ENCODE measurements around the gene SPIRE1.
"Not testable (repeated sequence)": the region's sequence is repeated elsewhere in the genome, so short reads cannot be mapped to it uniquely, and the experiment has no call there.

The SPIRE1 gene

DNA sequence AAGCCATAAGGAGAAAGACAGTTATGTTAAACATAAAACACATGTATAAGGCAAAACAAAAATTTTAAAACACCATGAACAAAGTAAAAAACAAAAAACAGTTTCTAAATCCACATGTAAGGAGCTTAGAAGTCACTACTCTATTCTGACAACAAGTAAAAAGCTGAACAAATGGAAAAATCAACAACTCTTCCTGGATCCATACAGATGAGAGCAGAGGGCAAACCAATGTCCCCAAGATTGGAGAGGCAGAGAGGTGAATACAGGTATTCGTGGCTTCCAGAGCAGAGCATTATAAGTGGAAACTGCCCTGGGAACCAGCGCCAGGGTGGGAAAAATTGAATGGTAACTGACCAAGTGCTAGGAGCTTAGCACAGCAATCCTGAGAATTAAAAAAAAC is 93.5 kb downstream of the SPIRE1 start:
- Mint-ChIP-seq H3K9me3 (ENCODE audit: low read depth) (peaks cover 4% of the 10 kb centered on the region), H3K27ac (no peak overlapping the region), H3K36me3 (no peaks in the 10 kb centered on the region), H3K4me3 (no peak overlapping the region), H3K4me1 (ENCODE audit: low read depth) (no peaks in the 10 kb centered on the region), H3K27me3 (no peaks in the 10 kb centered on the region)

DNA sequence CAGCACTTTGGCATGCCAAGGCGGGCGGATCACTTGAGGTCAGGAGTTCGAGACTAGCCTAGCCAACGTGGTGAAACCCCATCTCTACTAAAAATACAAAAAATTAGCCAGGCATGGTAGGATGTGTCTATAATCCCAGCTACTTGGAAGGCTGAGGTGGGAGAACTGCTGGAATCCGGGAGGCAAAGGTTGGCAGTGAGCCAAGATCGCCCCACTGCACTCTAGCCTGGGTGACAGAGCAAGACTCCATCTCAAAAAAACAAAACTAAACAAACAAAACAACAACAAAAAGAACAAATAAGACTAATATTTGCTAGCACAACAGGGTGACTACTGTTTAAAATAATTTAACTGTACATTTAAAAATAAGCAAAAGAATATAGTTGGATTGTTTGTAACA is 97.3 kb downstream of the SPIRE1 start:
- H3K4me3 Mint-ChIP-seq; H3K9me3 Mint-ChIP-seq (ENCODE audit: low read depth); H3K27ac Mint-ChIP-seq; H3K27me3 Mint-ChIP-seq; H3K36me3 Mint-ChIP-seq; H3K4me1 Mint-ChIP-seq (ENCODE audit: low read depth): not testable (repeated sequence)

DNA sequence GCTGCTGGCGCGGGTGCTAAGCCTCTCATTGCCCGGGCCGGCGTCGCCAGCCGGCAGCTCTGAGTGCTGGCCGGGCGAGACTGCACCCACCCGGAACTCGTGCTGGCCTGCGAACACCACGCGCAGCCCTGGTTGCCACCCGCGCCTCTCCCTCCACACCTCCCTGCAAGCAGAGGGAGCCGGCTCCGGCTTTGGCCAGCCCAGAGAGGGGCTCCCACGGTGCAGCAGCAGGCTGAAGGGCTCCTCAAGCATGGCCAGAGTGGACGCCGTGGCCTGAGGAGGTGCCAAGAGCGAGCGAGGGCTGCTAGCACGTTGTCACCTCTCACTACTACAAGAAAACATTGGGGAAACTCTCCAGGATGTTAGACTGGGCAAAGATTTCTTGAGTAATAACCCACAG is 98.6 kb downstream of the SPIRE1 start:
- H3K36me3 Mint-ChIP-seq = peaks cover 5% of the 10 kb centered on the region
- no peak overlapping the region for H3K27ac Mint-ChIP-seq
- peaks cover 15% of the 10 kb centered on the region for H3K9me3 Mint-ChIP-seq (ENCODE audit: low read depth)
- no peaks in the 10 kb centered on the region for H3K4me1 Mint-ChIP-seq (ENCODE audit: low read depth)
- no peak overlapping the region for H3K4me3 Mint-ChIP-seq
- no peaks in the 10 kb centered on the region for H3K27me3 Mint-ChIP-seq

DNA sequence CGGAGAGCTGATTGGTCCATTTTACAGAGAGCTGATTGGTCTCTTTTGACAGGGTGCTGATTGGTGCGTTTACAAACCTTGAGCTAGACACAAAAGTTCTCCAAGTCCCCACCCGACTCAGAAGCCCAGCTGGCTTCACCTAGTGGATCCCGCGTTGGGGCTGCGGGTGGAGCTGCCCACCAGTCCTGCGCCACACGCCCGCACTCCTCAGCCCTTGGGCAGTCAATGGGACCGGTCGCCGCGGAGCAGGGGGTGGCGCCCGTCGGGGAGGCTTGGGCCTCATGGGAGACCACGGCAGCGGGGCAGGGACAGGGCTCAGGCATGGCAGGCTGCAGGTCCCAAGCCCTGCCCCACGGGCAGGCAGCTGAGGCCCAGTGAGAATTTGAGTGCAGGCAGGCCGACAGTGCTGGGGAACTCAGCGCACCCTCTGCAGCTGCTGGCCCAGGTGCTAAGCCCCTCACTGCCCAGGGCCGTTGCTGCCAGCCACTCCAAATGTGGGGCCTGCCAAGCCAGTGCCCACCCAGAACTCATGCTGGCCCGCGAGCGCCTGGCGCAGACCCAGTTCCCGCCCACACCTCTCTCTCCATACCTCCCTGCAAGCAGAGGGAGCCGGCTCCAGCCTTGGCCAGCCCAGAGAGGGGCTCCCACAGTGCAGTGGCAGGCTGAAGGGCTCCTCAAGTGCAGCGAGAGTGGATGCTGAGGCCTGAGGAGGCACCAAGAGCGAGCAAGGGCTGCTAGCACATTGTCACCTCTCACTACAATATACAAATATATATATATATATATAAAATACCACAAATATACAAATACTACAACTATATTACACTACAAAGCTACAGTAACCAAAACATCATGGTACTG is 100.7 kb downstream of the SPIRE1 start:
- peaks cover 17% of the 10 kb centered on the region for H3K9me3 Mint-ChIP-seq (ENCODE audit: low read depth)
- H3K27me3 Mint-ChIP-seq = no peaks in the 10 kb centered on the region
- no peak overlapping the region for H3K27ac Mint-ChIP-seq
- H3K4me1 Mint-ChIP-seq (ENCODE audit: low read depth) = no peaks in the 10 kb centered on the region
- peaks cover 5% of the 10 kb centered on the region for H3K36me3 Mint-ChIP-seq
- H3K4me3 Mint-ChIP-seq = no peak overlapping the region

DNA sequence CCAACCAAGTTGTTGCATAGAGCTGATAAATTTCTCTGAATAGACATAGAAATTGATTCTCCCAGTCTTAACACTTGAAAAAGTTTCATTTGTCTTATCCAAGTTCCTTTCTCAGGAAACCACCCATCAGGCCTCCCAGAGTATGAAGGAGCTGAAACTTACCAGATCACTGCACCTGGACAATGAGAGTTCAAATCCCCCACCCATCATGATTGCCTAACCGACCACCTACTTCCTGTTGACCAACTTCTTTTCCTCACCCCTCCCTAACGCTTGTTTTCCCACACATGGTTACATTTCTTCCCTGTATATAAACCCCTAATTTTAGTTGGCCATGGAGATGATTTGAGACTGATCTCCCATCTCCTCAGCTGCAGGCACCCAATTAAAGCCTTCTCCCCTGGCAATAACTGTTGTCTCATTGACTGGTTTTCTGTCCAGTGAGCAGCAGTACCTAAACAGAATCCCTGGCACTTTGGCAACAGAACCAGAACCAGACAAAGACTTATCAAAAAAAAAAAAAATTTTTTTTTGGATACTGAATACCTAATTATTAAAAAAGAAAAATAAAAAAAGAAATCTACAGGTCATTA is 103.0 kb downstream of the SPIRE1 start:
- H3K4me1 Mint-ChIP-seq (ENCODE audit: low read depth) = no peaks in the 10 kb centered on the region
- H3K9me3 Mint-ChIP-seq (ENCODE audit: low read depth) = peaks cover 13% of the 10 kb centered on the region
- peaks cover 5% of the 10 kb centered on the region for H3K36me3 Mint-ChIP-seq
- no peak overlapping the region for H3K4me3 Mint-ChIP-seq
- H3K27ac Mint-ChIP-seq = no peak overlapping the region
- no peaks in the 10 kb centered on the region for H3K27me3 Mint-ChIP-seq

DNA sequence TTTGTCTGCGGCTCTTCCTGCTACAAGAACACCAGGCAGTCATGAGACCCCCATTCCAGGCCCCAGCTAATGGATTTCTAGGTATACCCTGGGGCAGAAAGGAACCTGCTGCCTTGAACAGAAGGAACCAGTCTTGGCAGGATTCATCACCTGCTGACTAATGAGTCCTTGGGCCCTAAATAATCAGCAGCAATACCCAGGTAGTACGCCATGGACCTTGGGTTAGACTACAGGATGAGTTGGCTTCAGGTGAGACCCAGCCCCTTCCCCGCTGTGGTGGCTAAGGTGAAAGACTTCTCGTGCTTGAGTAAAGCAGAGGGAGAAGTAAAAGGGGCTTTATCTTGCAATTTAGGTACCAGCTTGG is 105.0 kb downstream of the SPIRE1 start:
- peaks cover 13% of the 10 kb centered on the region for H3K9me3 Mint-ChIP-seq (ENCODE audit: low read depth)
- no peaks in the 10 kb centered on the region for H3K27me3 Mint-ChIP-seq
- H3K4me1 Mint-ChIP-seq (ENCODE audit: low read depth) = no peaks in the 10 kb centered on the region
- no peak overlapping the region for H3K27ac Mint-ChIP-seq
- no peak overlapping the region for H3K4me3 Mint-ChIP-seq
- peaks cover 5% of the 10 kb centered on the region for H3K36me3 Mint-ChIP-seq

DNA sequence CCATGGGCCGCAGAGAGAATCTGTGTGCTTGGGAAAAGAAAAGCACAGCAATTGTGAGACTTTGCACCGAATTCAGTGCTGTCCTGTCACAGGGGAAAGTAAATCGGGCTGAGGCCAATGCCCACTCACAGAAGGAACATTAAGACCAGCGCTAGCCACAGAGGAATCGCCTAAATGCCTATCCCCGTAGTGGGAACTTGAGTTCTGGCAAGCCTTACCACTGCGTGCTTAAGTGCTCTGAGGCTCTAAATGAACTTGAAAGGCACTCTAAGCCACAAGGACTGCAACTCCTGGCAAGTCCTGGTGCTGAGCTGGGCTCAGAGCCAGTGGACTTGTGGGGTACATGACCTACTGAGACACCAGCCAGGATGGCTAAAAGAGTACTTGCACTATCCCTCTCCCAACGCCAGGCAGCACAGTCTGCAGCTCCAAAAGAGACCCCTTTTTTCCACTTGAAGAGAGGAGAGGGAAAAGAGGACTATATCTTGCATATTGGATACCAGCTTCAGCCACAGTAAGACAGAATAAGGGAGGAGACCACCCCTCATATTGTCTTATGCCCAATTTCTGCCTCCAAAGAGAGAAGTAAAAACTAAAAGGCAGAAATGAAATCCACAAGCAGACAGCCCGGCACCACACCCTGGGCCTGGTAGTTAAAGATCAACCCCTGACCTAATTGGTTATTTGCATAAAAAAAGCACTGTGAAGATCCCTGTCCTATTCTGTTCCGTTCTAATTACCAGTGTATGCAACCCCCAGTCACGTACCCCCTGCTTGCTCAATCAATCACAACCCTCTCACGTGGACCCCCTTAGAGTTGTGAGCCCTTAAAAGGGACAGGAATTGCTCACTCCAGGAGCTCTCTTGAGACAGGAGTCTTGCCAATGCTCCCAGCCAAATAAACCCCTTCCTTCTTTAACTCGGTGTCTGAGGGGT is 105.7 kb downstream of the SPIRE1 start:
- not testable (repeated sequence) for H3K36me3 Mint-ChIP-seq; H3K27me3 Mint-ChIP-seq; H3K4me3 Mint-ChIP-seq; H3K4me1 Mint-ChIP-seq (ENCODE audit: low read depth); H3K27ac Mint-ChIP-seq
- peaks cover 13% of the 10 kb centered on the region for H3K9me3 Mint-ChIP-seq (ENCODE audit: low read depth)

DNA sequence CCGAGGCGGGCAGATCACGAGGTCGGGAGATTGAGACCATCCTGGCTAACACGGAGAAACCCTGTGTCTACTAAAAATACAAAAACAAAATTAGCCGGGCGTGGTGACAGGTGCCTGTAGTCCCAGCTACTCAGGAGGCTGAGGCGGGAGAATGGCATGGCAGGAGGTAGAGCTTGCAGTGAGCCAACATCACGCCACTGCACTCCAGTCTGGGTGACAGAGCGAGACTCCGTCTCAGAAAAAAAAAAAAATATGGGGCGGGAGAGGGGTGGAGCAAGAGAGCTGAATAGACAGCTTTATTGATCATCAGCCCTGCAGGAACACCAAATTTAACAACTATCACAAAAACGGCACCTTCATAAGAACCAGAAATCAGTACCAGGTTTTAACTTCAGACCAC is 106.4 kb downstream of the SPIRE1 start:
- H3K4me3 Mint-ChIP-seq; H3K4me1 Mint-ChIP-seq (ENCODE audit: low read depth); H3K27ac Mint-ChIP-seq; H3K27me3 Mint-ChIP-seq; H3K36me3 Mint-ChIP-seq: not testable (repeated sequence)
- peaks cover 13% of the 10 kb centered on the region for H3K9me3 Mint-ChIP-seq (ENCODE audit: low read depth)

DNA sequence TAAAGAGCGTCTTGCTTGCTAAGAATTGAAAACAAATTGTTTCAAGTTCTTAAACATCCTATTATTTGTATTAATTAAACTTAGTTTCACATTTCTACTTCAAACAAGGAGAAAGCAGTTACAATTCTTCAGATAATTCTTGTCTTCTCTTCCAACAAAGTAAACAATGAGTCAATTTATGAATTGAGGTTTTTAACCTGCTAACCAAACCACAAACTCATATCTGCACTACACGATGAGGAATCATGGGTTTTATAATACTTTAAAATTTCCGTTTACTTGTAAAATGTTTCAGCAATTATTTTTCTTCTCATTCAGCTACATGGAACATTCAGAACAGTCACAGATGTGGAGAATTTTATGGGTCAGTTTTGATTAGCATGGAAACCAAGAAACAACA is 114.2 kb downstream of the SPIRE1 start:
- H3K27me3 Mint-ChIP-seq = no peaks in the 10 kb centered on the region
- H3K36me3 Mint-ChIP-seq = peaks cover 2% of the 10 kb centered on the region
- H3K9me3 Mint-ChIP-seq (ENCODE audit: low read depth) = peaks cover 17% of the 10 kb centered on the region
- no peak overlapping the region for H3K4me3 Mint-ChIP-seq
- H3K27ac Mint-ChIP-seq = no peak overlapping the region
- peaks cover 3% of the 10 kb centered on the region for H3K4me1 Mint-ChIP-seq (ENCODE audit: low read depth)

DNA sequence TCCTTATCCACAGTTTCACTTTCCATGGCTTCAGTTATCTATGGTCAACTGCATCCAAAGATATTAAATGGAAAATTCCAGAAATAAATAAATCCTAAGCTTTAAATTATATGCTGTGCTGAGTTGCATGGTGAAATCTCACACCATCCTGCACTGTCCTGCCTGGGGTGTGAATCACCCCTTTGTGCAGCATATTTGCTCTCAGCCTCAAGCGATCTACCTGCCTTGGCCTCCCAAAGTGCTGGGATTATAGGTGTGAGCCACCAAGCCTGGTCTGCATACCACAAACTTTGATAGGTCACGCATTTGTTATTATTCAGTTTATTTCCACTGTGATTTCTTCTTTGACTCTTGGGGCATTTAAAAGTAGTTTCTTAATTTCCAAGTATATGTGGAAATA is 117.2 kb downstream of the SPIRE1 start:
- H3K27ac Mint-ChIP-seq = no peak overlapping the region
- peaks cover 3% of the 10 kb centered on the region for H3K4me1 Mint-ChIP-seq (ENCODE audit: low read depth)
- H3K27me3 Mint-ChIP-seq = no peaks in the 10 kb centered on the region
- peaks cover 2% of the 10 kb centered on the region for H3K36me3 Mint-ChIP-seq
- peaks cover 17% of the 10 kb centered on the region for H3K9me3 Mint-ChIP-seq (ENCODE audit: low read depth)
- no peak overlapping the region for H3K4me3 Mint-ChIP-seq

DNA sequence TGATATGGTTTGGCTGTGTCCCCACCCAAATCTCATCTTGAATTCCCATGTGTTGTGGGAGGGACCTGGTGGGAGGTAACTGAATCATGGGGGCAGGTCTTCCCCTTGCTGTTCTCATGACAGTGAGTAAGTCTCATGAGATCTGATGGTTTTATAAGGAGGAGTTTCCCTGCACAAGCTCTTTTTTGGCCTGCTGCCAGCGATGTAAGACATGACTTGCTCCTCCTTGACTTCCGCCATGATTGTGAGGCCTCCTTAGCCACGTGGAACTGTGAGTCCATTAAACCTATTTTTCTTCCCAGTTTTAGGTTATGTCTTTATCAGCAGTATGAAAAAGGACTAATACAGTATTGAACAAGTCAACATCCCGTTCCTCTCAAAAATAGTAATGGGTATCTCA is 118.7 kb downstream of the SPIRE1 start:
- H3K9me3 Mint-ChIP-seq (ENCODE audit: low read depth) = peaks cover 17% of the 10 kb centered on the region
- not testable (repeated sequence) for H3K27ac Mint-ChIP-seq; H3K27me3 Mint-ChIP-seq; H3K4me3 Mint-ChIP-seq; H3K4me1 Mint-ChIP-seq (ENCODE audit: low read depth); H3K36me3 Mint-ChIP-seq

DNA sequence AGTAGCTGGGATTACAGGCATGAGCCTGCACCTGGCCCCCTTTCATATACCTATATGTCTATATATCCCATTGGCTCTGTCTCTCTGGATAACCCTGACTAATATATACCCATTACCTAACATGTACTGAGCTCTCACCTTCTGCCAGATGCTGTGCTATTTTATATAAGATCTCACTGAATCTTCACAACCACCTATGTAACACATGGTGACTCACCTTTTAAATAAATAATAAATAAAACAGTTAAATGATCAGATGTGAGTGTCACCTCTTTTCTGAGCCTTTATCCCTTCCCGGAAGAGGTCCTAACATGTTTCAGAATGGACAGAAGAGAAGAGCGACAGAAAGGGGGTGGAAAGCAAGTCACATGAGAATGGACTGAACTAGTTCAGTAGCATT is 123.1 kb downstream of the SPIRE1 start:
- no peak overlapping the region for H3K27ac Mint-ChIP-seq
- H3K4me3 Mint-ChIP-seq = no peak overlapping the region
- no peaks in the 10 kb centered on the region for H3K4me1 Mint-ChIP-seq (ENCODE audit: low read depth)
- no peaks in the 10 kb centered on the region for H3K27me3 Mint-ChIP-seq
- H3K36me3 Mint-ChIP-seq = no peaks in the 10 kb centered on the region
- no peaks in the 10 kb centered on the region for H3K9me3 Mint-ChIP-seq (ENCODE audit: low read depth)

DNA sequence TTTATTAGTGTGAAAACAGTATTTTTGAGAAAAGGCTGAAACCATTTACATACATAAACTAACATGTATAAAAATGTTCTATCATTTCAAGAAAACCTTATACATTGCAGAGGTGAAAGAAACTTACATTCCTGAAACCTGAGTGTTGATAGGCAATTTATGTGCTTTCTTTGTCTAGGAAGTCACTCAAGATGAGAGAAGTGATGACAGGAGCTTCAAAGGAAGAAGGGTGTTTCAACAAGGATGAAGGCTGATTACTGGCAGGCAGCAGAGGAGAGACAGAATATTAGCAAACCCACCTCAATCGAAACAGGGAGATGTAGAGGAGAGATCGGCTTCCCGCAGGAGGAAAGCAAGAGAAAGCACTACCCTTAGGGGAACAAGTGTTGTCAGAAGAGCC is 125.2 kb downstream of the SPIRE1 start:
- H3K36me3 Mint-ChIP-seq = no peaks in the 10 kb centered on the region
- H3K27ac Mint-ChIP-seq = no peak overlapping the region
- H3K9me3 Mint-ChIP-seq (ENCODE audit: low read depth) = no peaks in the 10 kb centered on the region
- H3K4me1 Mint-ChIP-seq (ENCODE audit: low read depth) = no peaks in the 10 kb centered on the region
- no peak overlapping the region for H3K4me3 Mint-ChIP-seq
- H3K27me3 Mint-ChIP-seq = no peaks in the 10 kb centered on the region

DNA sequence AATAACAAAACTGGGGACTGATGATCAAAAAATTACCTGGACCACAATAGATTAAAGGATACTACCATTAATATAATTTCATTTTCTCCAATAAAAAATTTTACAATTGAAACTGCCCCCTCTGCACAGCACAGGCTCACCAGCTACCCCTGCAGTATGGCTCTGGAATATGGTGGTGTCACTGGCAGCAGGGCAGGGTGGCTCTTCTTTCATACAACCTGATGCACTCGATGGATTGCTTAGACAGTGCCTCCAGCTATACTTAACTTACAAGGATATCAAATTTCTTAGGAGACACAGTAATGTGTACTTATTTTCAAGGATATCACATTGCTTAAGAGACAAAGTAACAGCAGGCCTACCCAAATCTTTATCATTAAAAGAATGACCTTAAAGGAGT is 126.2 kb downstream of the SPIRE1 start:
- Mint-ChIP-seq H3K36me3 (no peaks in the 10 kb centered on the region), H3K4me1 (ENCODE audit: low read depth) (no peaks in the 10 kb centered on the region), H3K4me3 (no peak overlapping the region), H3K9me3 (ENCODE audit: low read depth) (no peaks in the 10 kb centered on the region), H3K27ac (no peak overlapping the region), H3K27me3 (no peaks in the 10 kb centered on the region)

DNA sequence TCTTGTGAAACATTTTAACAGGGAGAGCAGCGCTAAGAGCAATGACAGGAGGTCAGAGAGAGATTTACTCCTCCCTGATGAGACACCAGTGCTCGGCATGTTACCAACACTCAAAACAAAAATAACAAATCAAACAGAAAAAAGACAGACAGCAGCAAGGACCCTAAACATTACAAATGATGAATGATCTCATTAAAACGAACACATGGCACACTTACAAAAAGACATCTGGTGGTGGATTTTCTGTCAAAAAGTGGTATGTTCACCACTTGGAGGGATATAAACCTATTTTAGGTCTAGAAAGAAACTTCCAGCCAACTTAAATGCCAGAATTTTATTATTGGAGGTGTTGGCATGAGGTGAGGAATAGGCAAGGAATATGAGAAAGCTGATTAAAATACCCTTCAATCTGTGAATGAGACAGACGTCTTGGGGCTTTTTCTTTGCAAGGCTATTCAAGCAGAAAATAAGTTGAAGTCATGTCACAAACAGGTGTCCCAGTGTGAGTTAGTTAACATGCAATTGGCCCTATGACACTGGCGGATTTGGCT is 137.4 kb downstream of the SPIRE1 start:
- H3K4me3 Mint-ChIP-seq = no peak overlapping the region
- no peak overlapping the region for H3K27ac Mint-ChIP-seq
- H3K4me1 Mint-ChIP-seq (ENCODE audit: low read depth) = no peaks in the 10 kb centered on the region
- H3K27me3 Mint-ChIP-seq = peaks cover 1% of the 10 kb centered on the region
- no peaks in the 10 kb centered on the region for H3K36me3 Mint-ChIP-seq
- H3K9me3 Mint-ChIP-seq (ENCODE audit: low read depth) = no peaks in the 10 kb centered on the region

Data from activated naive CD8-positive, alpha-beta T cell (primary cell).